GM12878 (cell line): ENCODE results near the gene MBD5. TPM values are rescaled to one million over a fixed set of nuclear protein-coding genes. Genes with fewer than 3 reads are reported as not detected.

Source experiments
- ATAC-seq: fragments of 200-7000 bp; cut with Tn5 transposase; 3 replicates; pipeline ENCODE4 v1.9.1; 2020; ENCODE audit warnings: mild to moderate bottlenecking, moderate library complexity
- BruUV-seq: library from RNA; stranded (reverse); fragments of 400-500 nt; replicated peaks from 2 replicates; lab custom pipeline; 2021; lab: Mats Ljungman, UMichigan
- CTCF ChIA-PET: fragments of 300-600 bp; sonication (Branson Sonifier 250); formaldehyde crosslinking; extraction: SDS; loops from one replicate; lab custom pipeline; 2021; ENCODE audit warnings: inconsistent platforms; lab: Yijun Ruan, JAX
- POLR2A ChIA-PET: fragments of 350-600 bp; formaldehyde crosslinking; extraction: SDS; loops from one replicate; lab custom pipeline; 2021; ENCODE audit warnings: inconsistent platforms; lab: Charles Lee
- RAD21 ChIA-PET: fragments of 300-600 bp; sonication (Branson Sonifier 250); formaldehyde crosslinking; loops from one replicate; lab custom pipeline; 2023; ENCODE audit warnings: antibody characterized with exemption; ENCODE audit not compliant: unreplicated experiment; lab: Charles Lee
- SMC1A ChIA-PET: fragments of 300-600 bp; sonication (Branson Sonifier 250); formaldehyde crosslinking; loops from one replicate; lab custom pipeline; 2023; ENCODE audit not compliant: unreplicated experiment, uncharacterized antibody; lab: Charles Lee
- DNase-seq: peaks from one replicate; pipeline ENCODE4 v3.0.0-alpha.2; 2011; ENCODE audit warnings: low read depth, low spot score
- FAIRE-seq: peaks from 3 replicates; lab custom pipeline; 2011; peaks lifted over from hg19 to GRCh38; lab: Jason Lieb, UNC
- H2AFZ ChIP-seq: 2 replicates; pipeline ENCODE4 v1.6.0; 2011; ENCODE audit warnings: low read depth, low read length, control low read depth; ENCODE audit not compliant: control insufficient read depth
- H3K27ac ChIP-seq: 2 replicates; pipeline ENCODE4 v1.5.1; 2011; ENCODE audit warnings: control low read depth; ENCODE audit not compliant: control insufficient read depth, insufficient read depth
- H3K27me3 ChIP-seq, 2 experiments: replicated peaks in 1 of 2; 2 replicates each; pipeline versions ENCODE4 v1.6.0 to v1.6.1; 2011; ENCODE audit warnings: low read length in 1 of 2; ENCODE audit not compliant: control insufficient read depth in 2 of 2, insufficient read depth in 2 of 2
- H3K36me3 ChIP-seq, 2 experiments: 2 replicates each; pipeline ENCODE4 v1.5.1; 2011; ENCODE audit warnings: low read length in 1 of 2; ENCODE audit not compliant: control insufficient read depth in 2 of 2, insufficient read depth in 2 of 2
- H3K4me1 ChIP-seq: 2 replicates; pipeline ENCODE4 v1.6.1; 2011; ENCODE audit warnings: mild to moderate bottlenecking, low read length, moderate library complexity, mixed read lengths; ENCODE audit not compliant: control insufficient read depth, insufficient read depth
- H3K4me2 ChIP-seq: 2 replicates; pipeline ENCODE4 v1.6.0; 2011; ENCODE audit warnings: control low read depth; ENCODE audit not compliant: control insufficient read depth, insufficient read depth
- H3K4me3 ChIP-seq: fragments of 200-600 bp; sonication (generic); 2 replicates; pipeline ENCODE4 v1.5.1; 2016
- H3K79me2 ChIP-seq: 2 replicates; pipeline ENCODE4 v1.6.0; 2011; ENCODE audit warnings: low read length; ENCODE audit not compliant: control insufficient read depth, insufficient read depth
- H3K9ac ChIP-seq: 2 replicates; pipeline ENCODE4 v1.8.0; 2011; ENCODE audit warnings: low read length, control low read depth, mixed read lengths; ENCODE audit not compliant: control insufficient read depth, insufficient read depth
- H3K9me3 ChIP-seq: replicated peaks from 3 replicates; pipeline ENCODE4 v1.5.1; 2011; ENCODE audit warnings: mild to moderate bottlenecking, low read length; ENCODE audit not compliant: control insufficient read depth, insufficient read depth
- H4K20me1 ChIP-seq: 2 replicates; pipeline ENCODE4 v1.6.0; 2011; ENCODE audit not compliant: control insufficient read depth, insufficient read depth
- EED ChIP-seq: sonication (generic); IDR thresholded peaks from 2 replicates; pipeline ENCODE4 v1.6.1; 2016; ENCODE audit warnings: antibody characterized with exemption, low read depth
- IKZF1 ChIP-seq: fragments of 450-650 bp; conservative IDR thresholded peaks from 2 replicates; pipeline ENCODE4 v1.6.1; 2017; ENCODE audit warnings: antibody characterized with exemption, mild to moderate bottlenecking
- MEF2B ChIP-seq: fragments of 450-650 bp; IDR thresholded peaks from 2 replicates; pipeline ENCODE4 v1.6.1; 2018; ENCODE audit warnings: mild to moderate bottlenecking, moderate library complexity; ENCODE audit not compliant: partially characterized antibody, poor library complexity, severe bottlenecking
- YY1 ChIP-seq: IDR thresholded peaks from 2 replicates; pipeline ENCODE4 v1.6.1; 2011; ENCODE audit warnings: low read depth, mild to moderate bottlenecking, low read length
- WGBS: methylation state at CpG from one replicate; pipeline ENCODE4 v1.1.6; 2016; ENCODE audit warnings: low lambda C conversion rate; ENCODE audit not compliant: insufficient replicate concordance, insufficient coverage; ENCODE audit errors: missing lambda C conversion rate; 5-methylcytosine and 5-hydroxymethylcytosine counted together
- in situ Hi-C: fragments of 300-500 bp; cut with MboI; formaldehyde crosslinking; loops from 9 replicates; pipeline ENCODE4 v1.14.3; 2018; ENCODE audit warnings: mixed read lengths
- intact Hi-C: fragments of 100-400 bp; cut with micrococcal nuclease; formaldehyde crosslinking; loops from one replicate; pipeline ENCODE4 v1.14.2; 2022; ENCODE audit not compliant: unreplicated experiment
- polyA plus RNA-seq, 11 experiments: library from polyadenylated mRNA; depleted of rRNA in 4 of 11; unstranded in 6 of 11; stranded (reverse) in 5 of 11; fragments of >200 nt; fragmentation: Nextera tagmentation in 4 of 11; fragmentation: Illumina TruSeq in 1 of 11; extraction: Ambion mirVana in 4 of 11; extraction: Trizol in 1 of 11; gene quantifications; 1 replicate in 1 of 11; 2 replicates in 10 of 11; pipeline versions ENCODE4 v1.2.1 to v1.2.3, GENCODE V29; 2011 to 2016; ENCODE audit warnings: inconsistent platforms in 2 of 11, missing spikeins in 2 of 11, low read depth in 1 of 11
- total RNA-seq, 4 experiments: library from RNA; depleted of rRNA in 3 of 4; stranded (reverse); fragments of >200 nt in 3 of 4; fragmentation: Illumina TruSeq in 1 of 4; extraction: Trizol in 1 of 4; gene quantifications; 2 replicates each; pipeline versions ENCODE4 v1.2.1 to v1.2.3, GENCODE V29; 2013 to 2021
- TF ChIP-seq, protein P1 (sequence below): IDR thresholded peaks from 2 replicates; pipeline ENCODE4 v1.6.1; 2011; ENCODE audit warnings: borderline replicate concordance, low read depth, mild to moderate bottlenecking, moderate library complexity, mixed read lengths, low read length; ENCODE audit not compliant: insufficient read depth; ENCODE audit errors: extremely low read length
- TF ChIP-seq, protein P2 (sequence below): fragments of 450-650 bp; IDR thresholded peaks from 2 replicates; pipeline ENCODE4 v1.6.1; 2017; ENCODE audit warnings: mild to moderate bottlenecking, moderate library complexity
- TF ChIP-seq, protein P3 (sequence below): IDR thresholded peaks from 2 replicates; pipeline ENCODE4 v1.6.1; 2012; ENCODE audit warnings: improper control_type of control experiment, low read depth, low read length; ENCODE audit not compliant: insufficient replicate concordance

Gene MBD5
- total and polyA plus RNA-seq, 10 of the 15 experiments (the other 5 are each of a cell fraction or from before 2014, with no cell fraction given) = 7.4 to 58.0 (median 21.2) TPM

DNA sequence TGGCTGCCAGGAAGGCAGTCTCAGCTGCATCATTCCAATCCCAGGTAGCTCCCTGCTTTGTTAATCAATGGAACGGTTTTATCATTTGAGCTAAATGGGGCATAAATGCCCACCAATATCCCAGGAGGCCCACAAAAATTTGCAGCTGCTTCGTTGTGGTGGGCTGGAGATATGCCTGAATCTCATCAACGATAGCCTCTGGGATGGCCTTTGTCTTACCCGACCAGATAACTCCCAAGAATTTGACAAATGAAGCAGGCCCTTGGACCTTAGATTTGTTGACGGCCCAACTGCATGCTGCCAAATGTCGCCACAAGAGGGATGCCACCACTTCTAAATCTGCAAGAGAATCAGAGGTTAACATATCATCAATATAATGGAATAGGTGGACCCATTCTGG, 236.4 kb downstream of the MBD5 start:
- no peaks in the 10 kb centered on the region for H3K79me2 ChIP-seq
- DNase-seq (no peak), FAIRE-seq (no peak), ATAC-seq (no peak)
- intact Hi-C loops (no loop called here), in situ Hi-C loops (no loop called here)
- no peak overlapping the region for H3K27ac ChIP-seq
- no peaks in the 10 kb centered on the region for H3K4me1 ChIP-seq
- ChIA-PET POLR2A (no interaction called here), SMC1A (interaction anchor here (0.6 kb wide), 1 partner anchor 10 kb away, joined by 3 read pairs; no protein-coding TSS in a partner anchor), CTCF (interaction anchor here (0.6 kb wide), 1 partner anchor 117 kb away, joined by 3 read pairs; no protein-coding TSS in a partner anchor), RAD21 (interaction anchor here (0.5 kb wide), 1 partner anchor 269 kb away, joined by 3 read pairs; no protein-coding TSS in a partner anchor)
- no peak overlapping the region for H3K9ac ChIP-seq
- BruUV-seq = no TSS peak
- no peak overlapping the region for H3K4me3 ChIP-seq
- TF ChIP-seq, protein P1, sequence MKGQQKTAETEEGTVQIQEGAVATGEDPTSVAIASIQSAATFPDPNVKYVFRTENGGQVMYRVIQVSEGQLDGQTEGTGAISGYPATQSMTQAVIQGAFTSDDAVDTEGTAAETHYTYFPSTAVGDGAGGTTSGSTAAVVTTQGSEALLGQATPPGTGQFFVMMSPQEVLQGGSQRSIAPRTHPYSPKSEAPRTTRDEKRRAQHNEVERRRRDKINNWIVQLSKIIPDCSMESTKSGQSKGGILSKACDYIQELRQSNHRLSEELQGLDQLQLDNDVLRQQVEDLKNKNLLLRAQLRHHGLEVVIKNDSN = no peak
- TF ChIP-seq, protein P2, sequence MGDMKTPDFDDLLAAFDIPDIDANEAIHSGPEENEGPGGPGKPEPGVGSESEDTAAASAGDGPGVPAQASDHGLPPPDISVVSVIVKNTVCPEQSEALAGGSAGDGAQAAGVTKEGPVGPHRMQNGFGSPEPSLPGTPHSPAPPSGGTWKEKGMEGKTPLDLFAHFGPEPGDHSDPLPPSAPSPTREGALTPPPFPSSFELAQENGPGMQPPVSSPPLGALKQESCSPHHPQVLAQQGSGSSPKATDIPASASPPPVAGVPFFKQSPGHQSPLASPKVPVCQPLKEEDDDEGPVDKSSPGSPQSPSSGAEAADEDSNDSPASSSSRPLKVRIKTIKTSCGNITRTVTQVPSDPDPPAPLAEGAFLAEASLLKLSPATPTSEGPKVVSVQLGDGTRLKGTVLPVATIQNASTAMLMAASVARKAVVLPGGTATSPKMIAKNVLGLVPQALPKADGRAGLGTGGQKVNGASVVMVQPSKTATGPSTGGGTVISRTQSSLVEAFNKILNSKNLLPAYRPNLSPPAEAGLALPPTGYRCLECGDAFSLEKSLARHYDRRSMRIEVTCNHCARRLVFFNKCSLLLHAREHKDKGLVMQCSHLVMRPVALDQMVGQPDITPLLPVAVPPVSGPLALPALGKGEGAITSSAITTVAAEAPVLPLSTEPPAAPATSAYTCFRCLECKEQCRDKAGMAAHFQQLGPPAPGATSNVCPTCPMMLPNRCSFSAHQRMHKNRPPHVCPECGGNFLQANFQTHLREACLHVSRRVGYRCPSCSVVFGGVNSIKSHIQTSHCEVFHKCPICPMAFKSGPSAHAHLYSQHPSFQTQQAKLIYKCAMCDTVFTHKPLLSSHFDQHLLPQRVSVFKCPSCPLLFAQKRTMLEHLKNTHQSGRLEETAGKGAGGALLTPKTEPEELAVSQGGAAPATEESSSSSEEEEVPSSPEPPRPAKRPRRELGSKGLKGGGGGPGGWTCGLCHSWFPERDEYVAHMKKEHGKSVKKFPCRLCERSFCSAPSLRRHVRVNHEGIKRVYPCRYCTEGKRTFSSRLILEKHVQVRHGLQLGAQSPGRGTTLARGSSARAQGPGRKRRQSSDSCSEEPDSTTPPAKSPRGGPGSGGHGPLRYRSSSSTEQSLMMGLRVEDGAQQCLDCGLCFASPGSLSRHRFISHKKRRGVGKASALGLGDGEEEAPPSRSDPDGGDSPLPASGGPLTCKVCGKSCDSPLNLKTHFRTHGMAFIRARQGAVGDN = no peak
- no peak for TF ChIP-seq EED
- TF ChIP-seq MEF2B = no peak
- no peak for TF ChIP-seq YY1
- TF ChIP-seq IKZF1 = no peak
- TF ChIP-seq, protein P3, sequence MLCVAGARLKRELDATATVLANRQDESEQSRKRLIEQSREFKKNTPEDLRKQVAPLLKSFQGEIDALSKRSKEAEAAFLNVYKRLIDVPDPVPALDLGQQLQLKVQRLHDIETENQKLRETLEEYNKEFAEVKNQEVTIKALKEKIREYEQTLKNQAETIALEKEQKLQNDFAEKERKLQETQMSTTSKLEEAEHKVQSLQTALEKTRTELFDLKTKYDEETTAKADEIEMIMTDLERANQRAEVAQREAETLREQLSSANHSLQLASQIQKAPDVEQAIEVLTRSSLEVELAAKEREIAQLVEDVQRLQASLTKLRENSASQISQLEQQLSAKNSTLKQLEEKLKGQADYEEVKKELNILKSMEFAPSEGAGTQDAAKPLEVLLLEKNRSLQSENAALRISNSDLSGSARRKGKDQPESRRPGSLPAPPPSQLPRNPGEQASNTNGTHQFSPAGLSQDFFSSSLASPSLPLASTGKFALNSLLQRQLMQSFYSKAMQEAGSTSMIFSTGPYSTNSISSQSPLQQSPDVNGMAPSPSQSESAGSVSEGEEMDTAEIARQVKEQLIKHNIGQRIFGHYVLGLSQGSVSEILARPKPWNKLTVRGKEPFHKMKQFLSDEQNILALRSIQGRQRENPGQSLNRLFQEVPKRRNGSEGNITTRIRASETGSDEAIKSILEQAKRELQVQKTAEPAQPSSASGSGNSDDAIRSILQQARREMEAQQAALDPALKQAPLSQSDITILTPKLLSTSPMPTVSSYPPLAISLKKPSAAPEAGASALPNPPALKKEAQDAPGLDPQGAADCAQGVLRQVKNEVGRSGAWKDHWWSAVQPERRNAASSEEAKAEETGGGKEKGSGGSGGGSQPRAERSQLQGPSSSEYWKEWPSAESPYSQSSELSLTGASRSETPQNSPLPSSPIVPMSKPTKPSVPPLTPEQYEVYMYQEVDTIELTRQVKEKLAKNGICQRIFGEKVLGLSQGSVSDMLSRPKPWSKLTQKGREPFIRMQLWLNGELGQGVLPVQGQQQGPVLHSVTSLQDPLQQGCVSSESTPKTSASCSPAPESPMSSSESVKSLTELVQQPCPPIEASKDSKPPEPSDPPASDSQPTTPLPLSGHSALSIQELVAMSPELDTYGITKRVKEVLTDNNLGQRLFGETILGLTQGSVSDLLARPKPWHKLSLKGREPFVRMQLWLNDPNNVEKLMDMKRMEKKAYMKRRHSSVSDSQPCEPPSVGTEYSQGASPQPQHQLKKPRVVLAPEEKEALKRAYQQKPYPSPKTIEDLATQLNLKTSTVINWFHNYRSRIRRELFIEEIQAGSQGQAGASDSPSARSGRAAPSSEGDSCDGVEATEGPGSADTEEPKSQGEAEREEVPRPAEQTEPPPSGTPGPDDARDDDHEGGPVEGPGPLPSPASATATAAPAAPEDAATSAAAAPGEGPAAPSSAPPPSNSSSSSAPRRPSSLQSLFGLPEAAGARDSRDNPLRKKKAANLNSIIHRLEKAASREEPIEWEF = no peak
- peaks cover 0 to 1% of the 10 kb centered on the region in 2 experiments; a peak in 3 of 4 replicates for H3K36me3 ChIP-seq
- no peaks in the 10 kb centered on the region for H4K20me1 ChIP-seq
- H3K27me3 ChIP-seq = no peaks in the 10 kb centered on the region
- 84% methylated on average over 6 of the region's 6 CpGs for WGBS
- no peak overlapping the region for H2AFZ ChIP-seq
- H3K9me3 ChIP-seq = peaks cover 30% of the 10 kb centered on the region; the same call in 2 of the 3 replicates
- no peak overlapping the region for H3K4me2 ChIP-seq
